SH-SY5Y (cell line): ENCODE data around the gene TRIO.

Source experiments
- GATA2 ChIP-seq: IDR thresholded peaks from 2 replicates; pipeline ENCODE4 v1.6.1; 2011; ENCODE audit warnings: mild to moderate bottlenecking, low read depth, low read length
- GATA3 ChIP-seq: IDR thresholded peaks from 2 replicates; pipeline ENCODE4 v1.6.1; 2011; ENCODE audit warnings: low read depth, mild to moderate bottlenecking, low read length, moderate library complexity

Gene TRIO

DNA sequence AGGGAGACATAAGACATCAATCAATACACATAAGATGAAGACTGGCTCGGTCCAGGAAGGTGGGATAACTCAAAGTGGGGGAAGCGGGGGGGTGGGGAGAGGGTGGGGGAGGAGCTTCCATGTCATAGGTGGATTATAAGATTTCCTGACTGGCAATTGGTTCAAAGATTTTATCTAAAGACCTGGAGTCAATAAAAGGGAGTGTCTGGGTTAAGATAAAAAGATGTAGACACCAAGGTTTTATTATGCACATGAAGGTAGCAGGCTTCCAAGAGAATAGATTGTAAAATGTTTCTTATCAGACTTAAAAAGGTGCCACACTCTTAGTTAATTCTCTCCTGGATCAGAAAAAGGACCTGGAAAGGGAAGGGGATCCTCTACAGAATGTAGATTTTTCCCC lies 412.9 kb downstream of the TRIO start:
- TF ChIP-seq GATA3 (no peak), GATA2 (no peak)

GRCh38 chr5:14557203-14557770 lies 414.1 kb downstream of the TRIO start:
- TF ChIP-seq GATA3 (no peak), GATA2 (no peak)

DNA sequence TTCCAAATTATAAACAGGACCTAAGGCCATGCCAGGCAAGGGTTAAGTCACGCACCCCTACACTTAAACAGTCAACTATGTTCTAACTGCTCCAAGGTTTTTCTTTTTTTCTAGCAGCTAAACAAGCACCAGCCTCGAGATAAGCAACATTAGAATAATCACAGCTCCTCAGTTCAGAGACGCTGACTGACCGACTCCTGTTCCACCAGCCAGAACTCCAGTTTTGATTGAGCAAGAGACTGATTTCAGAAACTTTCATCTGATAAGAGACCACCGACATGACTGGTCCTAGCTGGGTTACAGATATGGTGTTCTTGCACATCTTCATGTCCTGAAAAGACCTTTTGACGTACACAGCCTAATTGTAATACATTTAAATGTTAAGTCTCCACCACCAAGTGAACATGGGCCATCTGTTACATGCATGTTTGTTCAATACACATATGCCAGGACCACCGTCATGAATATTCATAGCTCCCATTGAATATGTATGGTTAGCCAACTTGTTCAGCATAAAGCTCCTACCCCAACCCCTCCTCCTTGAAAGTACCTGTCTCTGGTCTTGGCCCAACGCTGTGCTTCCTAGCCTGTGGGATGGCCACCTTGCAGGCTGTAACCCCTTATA lies 414.8 kb downstream of the TRIO start:
- no peak for TF ChIP-seq GATA3
- no peak for TF ChIP-seq GATA2
